ENCODE results near the gene COP1. TPM values are rescaled to one million over a fixed set of nuclear protein-coding genes. Genes with fewer than 3 reads are reported as not detected.

COP1 gene
- total RNA-seq, 2 donors from 2014 or later: 26.3 to 28.5 TPM

DNA sequence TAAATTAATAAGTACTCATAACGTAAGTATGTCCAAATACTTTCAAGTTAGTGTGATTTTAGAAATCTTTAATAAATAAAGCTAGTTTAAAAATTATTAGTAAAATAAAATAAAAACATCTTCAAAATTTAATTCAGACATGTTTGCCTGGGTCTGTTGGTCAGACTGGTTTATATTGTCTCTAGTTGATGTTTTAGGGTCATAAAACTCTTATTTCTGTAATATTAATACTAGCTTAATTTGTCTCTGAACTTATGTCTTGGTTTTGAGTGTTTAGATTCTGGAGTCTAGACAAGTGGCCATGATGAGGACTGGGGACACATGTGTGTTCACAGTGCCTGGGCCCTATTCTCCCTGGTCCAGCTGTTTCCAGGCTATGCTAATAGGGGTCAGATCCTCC is 279.1 kb downstream of the COP1 start:
- ATAC-seq (no peak), DNase-seq (no peak)
- intact Hi-C loops (cut with DNase I): no loop called here

DNA sequence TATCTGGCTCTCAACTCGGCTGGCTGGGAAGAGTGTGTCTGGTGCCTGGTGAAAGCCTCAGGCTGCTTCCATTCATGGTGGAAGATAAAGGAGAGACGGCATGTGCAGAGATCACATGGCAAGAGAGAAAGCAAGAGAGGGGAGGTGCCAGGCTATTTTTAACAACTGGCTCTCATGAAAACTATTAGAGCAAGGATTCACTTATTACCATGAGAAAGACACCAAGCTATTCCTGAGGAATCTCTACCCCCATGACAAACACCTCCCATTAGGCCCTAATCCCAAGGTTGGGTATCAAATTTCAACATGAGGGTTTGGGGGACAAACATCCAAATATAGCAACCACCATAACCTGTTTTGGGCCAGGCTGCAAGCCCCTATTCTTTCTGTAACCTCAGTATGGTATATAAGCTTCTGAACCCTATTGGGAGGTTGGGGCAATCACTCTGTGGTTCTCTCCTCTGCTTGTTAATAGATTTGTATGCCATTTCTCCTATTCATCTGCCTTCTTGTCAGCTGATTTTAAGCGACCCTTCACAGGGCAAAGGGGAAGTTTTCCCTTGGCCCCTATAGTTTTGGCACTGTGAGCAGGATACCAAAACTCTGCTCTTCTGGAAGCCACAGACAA is 284.7 kb downstream of the COP1 start:
- DNase-seq: no peak
- no peak for ATAC-seq
- intact Hi-C loops (cut with DNase I): no loop called here

- ATAC-seq (no peak), DNase-seq (no peak)
- intact Hi-C loops (cut with DNase I): no loop called here
These were observed 286.7 kb downstream of the COP1 start for GRCh38 chr1:175920381-175920780.

- no peak for DNase-seq
- intact Hi-C loops (cut with DNase I): no loop called here
- ATAC-seq: no peak
These were observed 288.1 kb downstream of the COP1 start for GRCh38 chr1:175919001-175919400.

GRCh38 chr1:175918364-175918801 is 288.7 kb downstream of the COP1 start:
- no peak for ATAC-seq

DNA sequence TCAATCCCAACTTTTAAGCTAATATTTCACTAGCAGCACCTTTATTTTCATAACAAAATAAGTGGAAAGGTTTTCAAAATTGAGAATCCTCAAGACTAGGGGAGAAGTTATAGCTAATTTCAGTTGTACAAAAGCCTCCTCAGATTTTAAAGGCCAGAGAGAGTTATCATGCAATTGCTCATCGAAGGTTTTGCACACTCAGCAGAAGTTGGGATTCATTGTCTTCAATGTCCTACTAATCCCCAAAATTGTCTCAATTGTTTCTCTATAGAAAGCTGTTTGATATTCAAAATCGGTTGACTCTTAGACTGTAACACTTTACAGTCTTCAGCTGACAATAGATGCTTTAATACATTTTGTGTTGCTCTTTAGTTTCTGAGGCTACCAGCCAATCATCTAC is 293.0 kb downstream of the COP1 start:
- intact Hi-C loops (cut with DNase I): no loop called here
- no peak for ATAC-seq
- DNase-seq: no peak

More at GRCh38 chr1:175918364-175918801, 288.7 kb downstream of the COP1 start:
- no peak for DNase-seq
- intact Hi-C loops (cut with DNase I): no loop called here

DNA sequence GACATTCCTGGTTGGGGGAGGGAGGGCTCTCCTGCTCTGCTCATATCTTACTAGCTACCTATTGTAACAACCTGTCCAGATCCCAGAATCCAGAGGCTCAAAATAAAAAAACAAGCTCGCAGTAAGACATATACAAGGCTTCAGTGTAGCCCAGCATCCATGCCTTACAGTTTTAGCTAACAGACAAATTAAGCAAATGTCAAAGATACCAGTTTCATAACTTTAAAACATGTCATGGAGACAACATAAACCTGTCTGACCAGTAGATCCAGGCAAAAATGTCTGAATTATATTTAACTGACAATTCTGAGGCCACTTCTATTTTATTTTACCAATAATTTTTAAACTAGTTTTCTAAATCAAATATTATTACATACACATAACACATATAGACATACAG is 295.9 kb downstream of the COP1 start:
- intact Hi-C loops (cut with DNase I): no loop called here
- ATAC-seq (no peak), DNase-seq (no peak)

- intact Hi-C loops (cut with DNase I): no loop called here
- ATAC-seq (no peak), DNase-seq (no peak)
These were observed 300.7 kb downstream of the COP1 start for GRCh38 chr1:175906370-175906769.

GRCh38 chr1:175904808-175905207 is 302.3 kb downstream of the COP1 start:
- no peak for ATAC-seq
- intact Hi-C loops (cut with DNase I): no loop called here
- no peak for DNase-seq

DNA sequence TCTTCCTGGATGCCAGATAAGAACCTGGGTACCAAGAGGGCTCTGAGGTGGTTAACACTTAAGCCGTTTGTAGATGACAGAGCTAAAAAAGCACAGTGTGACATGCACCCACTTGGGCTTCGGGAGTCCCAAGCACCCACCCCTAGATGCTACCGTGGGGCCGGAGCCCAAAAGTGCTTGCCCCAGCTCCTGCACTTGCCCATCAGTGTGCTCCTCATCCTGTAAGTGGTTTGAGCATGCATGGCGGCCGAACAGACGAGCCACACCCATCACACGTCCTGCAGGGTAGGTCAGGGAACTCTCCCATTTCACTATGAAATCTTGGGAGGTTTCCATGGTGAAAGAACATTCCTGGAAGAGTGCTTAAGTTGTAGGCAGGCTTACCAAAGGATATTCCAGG is 304.8 kb downstream of the COP1 start:
- intact Hi-C loops (cut with DNase I): no loop called here
- ATAC-seq (no peak), DNase-seq (no peak)

DNA sequence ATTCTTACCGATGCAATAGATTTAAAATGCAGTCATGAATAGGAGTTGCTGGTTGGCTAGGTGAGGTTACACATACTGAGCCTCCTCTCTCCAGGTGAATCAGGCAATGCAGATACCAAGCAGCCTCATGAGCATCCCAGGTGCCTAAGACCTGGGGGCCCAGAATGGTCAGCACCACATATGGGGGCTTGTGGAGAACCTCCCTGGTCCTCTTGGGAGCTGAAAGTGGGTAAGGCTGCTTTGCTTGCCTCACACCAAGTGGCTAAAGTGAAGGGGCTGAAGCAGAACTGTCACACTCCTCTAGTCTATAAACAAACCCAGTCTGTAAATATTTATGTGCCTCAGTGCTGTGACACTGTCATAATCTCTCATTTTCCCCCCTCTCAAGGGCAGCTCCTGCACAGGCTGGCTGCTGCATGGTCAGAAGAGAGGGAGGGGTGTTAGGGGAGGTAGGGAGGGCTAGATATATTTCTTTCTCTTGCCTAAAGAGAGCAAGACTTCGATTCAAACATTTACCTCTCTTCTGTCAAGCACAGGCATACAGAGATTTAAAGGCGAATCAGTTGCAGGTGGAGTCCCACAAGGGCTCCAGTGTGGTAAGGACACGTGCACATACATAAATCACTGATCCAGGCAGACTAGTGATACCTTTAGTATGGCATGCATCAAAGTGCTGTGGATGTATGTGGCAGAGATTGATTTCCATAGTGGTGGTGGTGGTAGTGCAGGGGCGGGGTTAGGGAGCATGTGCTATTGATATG is 305.8 kb downstream of the COP1 start:
- intact Hi-C loops (cut with DNase I): no loop called here
- DNase-seq (no peak), ATAC-seq (no peak)

DNA sequence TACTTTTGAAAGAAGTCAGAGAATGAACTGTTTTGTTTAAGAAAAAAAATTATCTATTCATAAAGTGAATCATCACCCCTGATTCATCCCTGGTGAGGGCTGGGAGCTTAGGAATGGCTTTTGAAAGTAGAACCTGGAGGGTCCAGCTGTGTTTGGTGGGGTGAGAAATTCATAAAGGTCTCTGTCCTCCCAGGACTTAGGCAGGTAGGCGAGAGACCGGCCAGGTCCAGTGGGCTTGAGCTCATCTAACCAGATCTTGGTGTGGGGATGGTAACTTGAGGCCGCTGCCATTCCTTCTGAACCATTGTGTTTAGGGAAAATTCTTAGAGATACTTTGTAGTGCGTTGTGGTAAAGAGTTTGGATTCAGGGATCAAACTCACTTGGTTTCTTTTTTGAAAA is 306.9 kb downstream of the COP1 start:
- DNase-seq (no peak), ATAC-seq (no peak)
- intact Hi-C loops (cut with DNase I): no loop called here

DNA sequence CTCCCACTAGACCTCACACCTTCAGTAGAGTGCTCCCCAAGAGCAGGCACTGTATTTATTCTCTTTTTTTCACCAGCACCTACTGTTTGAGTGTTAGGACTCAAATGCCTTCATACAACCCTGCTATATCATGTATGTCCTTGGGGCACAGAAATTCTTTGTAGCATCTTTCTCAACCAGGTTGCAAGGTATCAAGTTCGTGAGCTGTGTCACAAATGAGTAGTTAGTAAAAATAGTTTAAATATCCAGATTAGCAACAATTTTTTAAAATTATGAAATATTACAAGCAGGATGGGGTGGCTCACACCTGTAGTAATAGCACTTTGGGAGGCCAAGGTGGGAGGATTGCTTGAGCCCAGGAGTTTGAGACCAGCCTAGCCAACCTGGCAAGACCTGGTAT is 311.1 kb downstream of the COP1 start:
- intact Hi-C loops (cut with DNase I): no loop called here
- no peak for DNase-seq
- no peak for ATAC-seq
